GM19372 (cell line): ENCODE results near the gene RPS6KC1.
"Not testable (repeated sequence)": the region's sequence is repeated elsewhere in the genome, so short reads cannot be mapped to it uniquely, and the experiment has no call there.

Source experiments
- ATAC-seq: cut with Tn5 transposase; IDR thresholded peaks from one replicate; pipeline ENCODE4 v1.9.1; 2021; ENCODE audit warnings: mild to moderate bottlenecking, low read depth, moderate library complexity; ENCODE audit not compliant: unreplicated experiment

The RPS6KC1 gene

GRCh38 chr1:213148905-213149304, 97.9 kb downstream of the RPS6KC1 start:
- ATAC-seq = no peak

GRCh38 chr1:213150090-213150489, 99.0 kb downstream of the RPS6KC1 start:
- ATAC-seq = not testable (repeated sequence)

DNA sequence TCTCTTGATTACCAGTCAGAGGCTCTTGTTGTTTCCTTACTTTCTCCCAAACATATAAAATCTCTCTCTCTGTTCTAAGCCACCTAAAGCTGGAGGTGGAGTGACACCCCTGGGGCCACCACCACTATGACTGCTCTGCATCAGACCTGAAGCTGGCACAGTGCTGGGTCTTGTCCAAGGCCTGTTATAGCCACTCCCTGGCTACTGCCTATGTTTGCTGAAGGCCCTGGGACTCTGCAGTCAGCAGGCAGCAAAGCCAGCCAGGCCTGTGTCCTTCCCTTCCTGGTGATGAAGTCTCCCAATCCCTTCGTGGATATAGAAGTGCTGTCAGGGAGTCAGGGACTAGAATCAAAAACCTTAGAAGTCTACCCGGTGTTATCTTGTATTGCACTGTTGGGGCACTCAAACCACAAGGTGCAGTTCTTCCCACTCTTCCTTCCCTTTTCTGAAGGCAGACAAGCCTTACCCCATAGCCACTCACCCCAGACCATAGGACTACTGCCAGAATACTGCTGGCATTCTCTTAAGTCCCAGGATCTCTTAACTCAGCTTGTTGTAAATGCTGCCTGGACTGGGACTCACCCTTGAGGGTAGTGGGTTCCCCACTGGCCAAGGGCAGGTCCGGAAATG, 103.1 kb downstream of the RPS6KC1 start:
- no peak for ATAC-seq

- ATAC-seq = no peak
These were observed 108.3 kb downstream of the RPS6KC1 start for GRCh38 chr1:213159376-213159775.

- ATAC-seq = not testable (repeated sequence)
These were observed 109.4 kb downstream of the RPS6KC1 start for GRCh38 chr1:213160442-213160841.

DNA sequence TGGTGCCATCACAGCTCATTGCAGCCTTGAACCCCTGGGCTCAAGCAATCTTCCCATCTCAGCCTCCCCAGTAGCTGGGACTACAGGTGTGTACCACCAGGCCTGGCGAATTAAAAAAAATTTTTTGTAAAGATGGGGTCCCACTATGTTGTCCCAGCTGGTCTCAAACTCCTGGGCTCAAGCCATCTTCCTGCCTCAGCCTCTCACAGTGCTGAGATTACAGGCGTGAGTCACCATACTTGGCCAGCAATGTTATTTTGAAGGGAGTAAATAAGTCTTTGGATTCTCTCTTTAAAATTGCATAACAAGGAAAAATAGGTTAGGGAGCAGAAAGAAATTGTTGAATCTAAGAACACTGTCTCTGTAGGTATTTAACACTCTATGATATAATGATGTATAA, 111.3 kb downstream of the RPS6KC1 start:
- ATAC-seq = no peak

GRCh38 chr1:213162862-213163261, 111.8 kb downstream of the RPS6KC1 start:
- ATAC-seq = no peak

DNA sequence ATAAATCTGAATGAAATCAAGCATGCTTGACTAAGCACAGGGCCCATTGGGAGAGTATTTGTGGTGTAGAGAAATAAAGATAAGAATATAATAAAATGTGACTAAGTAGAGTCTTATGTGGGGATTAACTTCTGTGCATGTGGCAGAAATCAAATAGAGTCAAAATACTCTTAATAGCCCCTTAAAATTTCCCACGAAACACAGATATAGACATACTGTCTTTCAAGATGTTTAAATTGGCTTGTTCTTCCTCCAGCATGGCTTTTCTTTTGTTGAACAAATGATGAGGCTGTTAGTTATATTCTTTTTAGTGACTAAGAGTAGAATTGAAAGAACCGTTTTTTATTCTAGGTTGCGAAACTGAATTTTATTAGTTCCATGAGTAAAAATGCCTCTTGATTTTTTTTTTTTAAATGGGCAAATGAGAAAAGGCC, 112.3 kb downstream of the RPS6KC1 start:
- ATAC-seq = no peak

GRCh38 chr1:213164561-213164960, 113.5 kb downstream of the RPS6KC1 start:
- no peak for ATAC-seq

GRCh38 chr1:213166852-213167251, 115.8 kb downstream of the RPS6KC1 start:
- ATAC-seq = no peak

- no peak for ATAC-seq
These were observed 120.7 kb downstream of the RPS6KC1 start for GRCh38 chr1:213171711-213172110.

- no peak for ATAC-seq
These were observed 125.3 kb downstream of the RPS6KC1 start for GRCh38 chr1:213176341-213176740.

DNA sequence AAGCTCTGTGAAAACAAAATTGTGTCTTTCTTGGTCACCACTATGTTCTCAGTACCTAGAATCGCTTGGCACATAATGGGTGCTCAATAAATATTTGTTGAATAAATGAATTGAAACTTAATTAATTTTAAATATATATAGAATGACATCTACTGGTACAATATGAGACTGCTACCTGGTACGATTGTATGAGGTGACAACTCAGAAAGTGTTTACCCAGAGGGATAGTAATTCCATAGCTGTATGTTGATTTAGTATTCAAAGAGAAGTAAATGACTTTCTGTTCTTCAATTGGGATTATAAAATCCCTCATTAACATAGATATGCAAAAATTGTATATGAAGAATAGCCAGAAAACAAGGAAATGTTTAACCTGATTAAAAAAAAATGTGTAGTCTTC, 128.7 kb downstream of the RPS6KC1 start:
- no peak for ATAC-seq

GRCh38 chr1:213180833-213181232, 129.8 kb downstream of the RPS6KC1 start:
- no peak for ATAC-seq

- ATAC-seq = no peak
These were observed 132.1 kb downstream of the RPS6KC1 start for GRCh38 chr1:213183036-213183672.

DNA sequence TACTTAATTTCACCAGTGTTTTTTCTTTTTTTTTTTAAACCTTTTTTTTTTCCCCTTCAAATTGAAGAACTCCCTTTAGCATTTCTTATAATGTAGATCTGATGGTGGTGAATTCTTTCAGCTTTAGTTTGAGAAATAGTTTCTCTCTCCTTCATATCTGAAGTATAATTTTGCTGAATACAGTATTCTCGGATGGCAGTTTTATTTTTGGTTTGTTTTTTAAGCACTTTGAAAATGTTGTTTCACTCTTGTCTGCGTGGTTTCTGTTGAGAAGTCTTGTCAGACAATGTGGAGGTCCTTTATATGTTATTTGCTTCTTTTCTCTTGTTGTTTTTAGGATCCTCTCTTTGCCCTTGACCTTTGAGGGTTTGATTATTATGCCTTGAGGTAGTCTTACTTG, 135.1 kb downstream of the RPS6KC1 start:
- ATAC-seq = no peak

DNA sequence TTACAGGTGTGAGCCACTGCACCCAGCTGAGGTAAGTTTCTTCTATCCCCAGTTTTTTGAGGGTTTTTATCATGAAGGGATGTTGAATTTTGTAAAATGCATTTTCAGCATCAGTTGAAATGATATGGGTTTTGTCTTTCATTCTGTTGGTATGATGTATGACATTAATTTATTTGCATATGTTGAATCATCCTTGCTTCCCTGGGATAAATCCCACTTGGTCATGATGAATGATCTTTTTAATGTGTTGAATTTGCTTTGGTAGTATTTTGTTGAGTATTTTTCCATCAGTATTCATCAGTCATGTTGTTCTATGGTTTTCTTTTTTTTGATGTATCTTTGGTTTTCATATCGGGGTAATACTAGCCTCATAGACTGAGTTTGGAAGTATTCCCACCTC, 141.0 kb downstream of the RPS6KC1 start:
- no peak for ATAC-seq

GRCh38 chr1:213194383-213194782, 143.3 kb downstream of the RPS6KC1 start:
- ATAC-seq = no peak

GRCh38 chr1:213194855-213195254, 143.8 kb downstream of the RPS6KC1 start:
- no peak for ATAC-seq

DNA sequence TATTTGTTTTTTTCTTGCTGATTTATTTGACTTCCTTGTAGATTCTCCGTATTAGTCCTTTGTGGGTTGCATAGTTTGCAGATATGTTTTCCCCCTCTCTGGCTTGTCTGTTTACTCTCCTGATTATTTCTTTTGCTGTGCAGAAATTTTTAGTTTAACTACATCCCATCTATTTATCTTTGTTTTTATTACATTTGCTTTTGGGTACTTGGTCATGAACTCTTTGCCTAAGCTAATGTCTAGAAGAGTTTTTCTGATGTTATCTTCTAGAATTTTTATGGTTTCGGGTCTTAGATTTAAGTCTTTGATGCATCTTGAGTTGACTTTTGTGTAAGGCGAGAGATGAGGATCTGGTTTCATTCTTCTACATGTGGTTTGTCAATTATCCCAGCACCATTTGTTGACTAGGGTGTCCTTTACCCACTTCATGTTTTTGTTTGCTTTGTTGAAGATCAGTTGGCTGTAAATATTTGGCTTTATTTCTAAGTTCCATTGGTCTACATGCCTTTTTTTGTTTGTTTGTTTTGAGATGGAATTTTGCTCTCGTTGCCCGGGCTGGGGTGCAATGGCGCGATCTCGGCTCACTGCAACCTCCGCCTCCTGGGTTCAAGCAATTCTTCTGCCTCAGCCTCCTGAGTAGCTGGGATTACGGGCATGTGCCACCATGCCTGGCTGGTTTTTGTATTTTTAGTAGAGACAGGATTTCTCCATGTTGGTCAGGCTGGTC, 145.4 kb downstream of the RPS6KC1 start:
- ATAC-seq = not testable (repeated sequence)

GRCh38 chr1:213200630-213201029, 149.6 kb downstream of the RPS6KC1 start:
- no peak for ATAC-seq
